Measurements from ENCODE around the gene GFOD1.

- TF ChIP-seq CTCF (IDR thresholded peaks at IDR 0.05) (no peak), POLR2A (IDR thresholded peaks at IDR 0.05) (no peak)
These were observed 16.9 kb downstream of the GFOD1 start for GRCh38 chr6:13470238-13471140.
